K562 (cell line): ENCODE measurements around the gene PLA2G12B.
"Not testable (repeated sequence)": the region's sequence is repeated elsewhere in the genome, so short reads cannot be mapped to it uniquely, and the experiment has no call there.

Experiments used
- CTCF ChIP-seq, 3 experiments: IDR thresholded peaks in 2 of 3; conservative IDR thresholded peaks in 1 of 3; 2 replicates each; pipeline ENCODE4 v1.5.1; 2011 to 2012; ENCODE audit warnings: low read length in 3 of 3, mild to moderate bottlenecking in 3 of 3, control low read depth in 2 of 3, improper control_type of control experiment in 1 of 3, inconsistent platforms in 1 of 3, low read depth in 1 of 3, mixed read lengths in 1 of 3, moderate library complexity in 1 of 3; ENCODE audit not compliant: insufficient read depth in 2 of 3
- EZH2 ChIP-seq: IDR thresholded peaks from 2 replicates; pipeline ENCODE4 v1.6.1; 2012; ENCODE audit warnings: low read depth, mild to moderate bottlenecking, inconsistent platforms, low read length, borderline replicate concordance
- JUN ChIP-seq, 2 experiments: sonication (generic) in 1 of 2; formaldehyde crosslinking in 1 of 2; IDR thresholded peaks; 2 replicates each; pipeline versions ENCODE4 v1.6.1 to v1.8.0; 2012 to 2022; ENCODE audit warnings: borderline replicate concordance in 2 of 2, mild to moderate bottlenecking in 2 of 2, improper control_type of control experiment in 1 of 2, low read depth in 1 of 2, low read length in 1 of 2, missing genetic modification reagents in 1 of 2
- MAFG ChIP-seq: fragments of 450-650 bp; conservative IDR thresholded peaks from 2 replicates; pipeline ENCODE4 v1.6.1; 2016; ENCODE audit warnings: missing genetic modification characterization, missing compliant biosample characterization
- POLR2A ChIP-seq: fragments of 450-650 bp; conservative IDR thresholded peaks from 2 replicates; pipeline ENCODE4 v1.6.1; 2016
- POLR2AphosphoS5 ChIP-seq: IDR thresholded peaks from 2 replicates; pipeline ENCODE4 v1.6.1; 2011; ENCODE audit warnings: mild to moderate bottlenecking, low read depth, low read length, moderate library complexity; ENCODE audit not compliant: control insufficient read depth, insufficient read depth
- SAFB2 ChIP-seq: fragments of 200-400 bp; formaldehyde crosslinking; IDR thresholded peaks from 2 replicates; pipeline ENCODE4 v1.6.1; 2018; ENCODE audit warnings: borderline replicate concordance, low read length, low read depth, moderate library complexity; ENCODE audit not compliant: severe bottlenecking
- USF1 ChIP-seq: sonication (generic); formaldehyde crosslinking; IDR thresholded peaks from 2 replicates; pipeline ENCODE4 v1.9.0; 2022; ENCODE audit warnings: mild to moderate bottlenecking, missing genetic modification reagents
- ZNF232 ChIP-seq: sonication (generic); formaldehyde crosslinking; IDR thresholded peaks from 2 replicates; pipeline ENCODE4 v1.8.0; 2022; ENCODE audit warnings: mild to moderate bottlenecking, missing genetic modification reagents
- TF ChIP-seq, protein P1 (sequence below): fragments of 450-650 bp; conservative IDR thresholded peaks from 2 replicates; pipeline ENCODE4 v1.6.1; 2016; ENCODE audit warnings: missing genetic modification characterization, low read depth, mild to moderate bottlenecking, control low read depth, missing compliant biosample characterization
- TF ChIP-seq, protein P2 (sequence below): sonication (generic); formaldehyde crosslinking; IDR thresholded peaks from 2 replicates; pipeline ENCODE4 v1.4.0; 2020; ENCODE audit warnings: mild to moderate bottlenecking, missing genetic modification reagents

GRCh38 chr10:72917803-72918332 is 36.7 kb downstream of the PLA2G12B start:
- not testable (repeated sequence) for TF ChIP-seq EZH2; SAFB2; CTCF (IDR thresholded peaks at IDR 0.05 in 2 of 3, conservative IDR thresholded peaks at IDR 0.05 in 1 of 3; ENCODE audit: insufficient read depth in 2 of 3, low read depth in 1 of 3, low read length in 3 of 3); MAFG (tag); ZNF232 (CRISPR knock-in tag); USF1 (CRISPR knock-in tag); POLR2AphosphoS5; POLR2A; JUN (IDR thresholded peaks at IDR 0.05; ENCODE audit: borderline replicate concordance, low read depth, low read length); JUN (CRISPR knock-in tag; IDR thresholded peaks at IDR 0.05; ENCODE audit: borderline replicate concordance)
- TF ChIP-seq, protein P1, sequence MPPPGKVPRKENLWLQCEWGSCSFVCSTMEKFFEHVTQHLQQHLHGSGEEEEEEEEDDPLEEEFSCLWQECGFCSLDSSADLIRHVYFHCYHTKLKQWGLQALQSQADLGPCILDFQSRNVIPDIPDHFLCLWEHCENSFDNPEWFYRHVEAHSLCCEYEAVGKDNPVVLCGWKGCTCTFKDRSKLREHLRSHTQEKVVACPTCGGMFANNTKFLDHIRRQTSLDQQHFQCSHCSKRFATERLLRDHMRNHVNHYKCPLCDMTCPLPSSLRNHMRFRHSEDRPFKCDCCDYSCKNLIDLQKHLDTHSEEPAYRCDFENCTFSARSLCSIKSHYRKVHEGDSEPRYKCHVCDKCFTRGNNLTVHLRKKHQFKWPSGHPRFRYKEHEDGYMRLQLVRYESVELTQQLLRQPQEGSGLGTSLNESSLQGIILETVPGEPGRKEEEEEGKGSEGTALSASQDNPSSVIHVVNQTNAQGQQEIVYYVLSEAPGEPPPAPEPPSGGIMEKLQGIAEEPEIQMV: not testable (repeated sequence)
- TF ChIP-seq, protein P2, sequence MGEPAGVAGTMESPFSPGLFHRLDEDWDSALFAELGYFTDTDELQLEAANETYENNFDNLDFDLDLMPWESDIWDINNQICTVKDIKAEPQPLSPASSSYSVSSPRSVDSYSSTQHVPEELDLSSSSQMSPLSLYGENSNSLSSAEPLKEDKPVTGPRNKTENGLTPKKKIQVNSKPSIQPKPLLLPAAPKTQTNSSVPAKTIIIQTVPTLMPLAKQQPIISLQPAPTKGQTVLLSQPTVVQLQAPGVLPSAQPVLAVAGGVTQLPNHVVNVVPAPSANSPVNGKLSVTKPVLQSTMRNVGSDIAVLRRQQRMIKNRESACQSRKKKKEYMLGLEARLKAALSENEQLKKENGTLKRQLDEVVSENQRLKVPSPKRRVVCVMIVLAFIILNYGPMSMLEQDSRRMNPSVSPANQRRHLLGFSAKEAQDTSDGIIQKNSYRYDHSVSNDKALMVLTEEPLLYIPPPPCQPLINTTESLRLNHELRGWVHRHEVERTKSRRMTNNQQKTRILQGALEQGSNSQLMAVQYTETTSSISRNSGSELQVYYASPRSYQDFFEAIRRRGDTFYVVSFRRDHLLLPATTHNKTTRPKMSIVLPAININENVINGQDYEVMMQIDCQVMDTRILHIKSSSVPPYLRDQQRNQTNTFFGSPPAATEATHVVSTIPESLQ (CRISPR knock-in tag): not testable (repeated sequence)
